Fibroblast of the aortic adventitia (primary cell): ENCODE data around the gene KYNU. TPM values are rescaled to one million over a fixed set of nuclear protein-coding genes. Genes with fewer than 3 reads are reported as not detected.

ENCODE experiments used
- DNase-seq: peaks from one replicate; pipeline ENCODE4 v3.0.0-alpha.2; 2010; ENCODE audit warnings: low read depth
- H3K4me3 ChIP-seq: 2 replicates; pipeline ENCODE4 v1.5.1; 2011; ENCODE audit warnings: low read depth, mild to moderate bottlenecking, control low read depth, low read length, moderate library complexity
- CTCF ChIP-seq: IDR thresholded peaks from 2 replicates; pipeline ENCODE4 v1.5.1; 2011; ENCODE audit warnings: mild to moderate bottlenecking, low read length, control low read depth, inconsistent platforms; ENCODE audit not compliant: insufficient read depth
- total RNA-seq: library from RNA; depleted of rRNA; stranded (reverse); fragments of >200 nt; gene quantifications from 2 replicates; pipeline ENCODE4 v1.2.3, GENCODE V29; 2012; ENCODE audit warnings: low replicate concordance

KYNU gene
- total RNA-seq, 1 donor: 1.3 TPM

GRCh38 chr2:142952793-142953494 is 75.5 kb downstream of the KYNU start:
- DNase-seq: no peak
- no peak overlapping the region for H3K4me3 ChIP-seq
- TF ChIP-seq CTCF: no peak

DNA sequence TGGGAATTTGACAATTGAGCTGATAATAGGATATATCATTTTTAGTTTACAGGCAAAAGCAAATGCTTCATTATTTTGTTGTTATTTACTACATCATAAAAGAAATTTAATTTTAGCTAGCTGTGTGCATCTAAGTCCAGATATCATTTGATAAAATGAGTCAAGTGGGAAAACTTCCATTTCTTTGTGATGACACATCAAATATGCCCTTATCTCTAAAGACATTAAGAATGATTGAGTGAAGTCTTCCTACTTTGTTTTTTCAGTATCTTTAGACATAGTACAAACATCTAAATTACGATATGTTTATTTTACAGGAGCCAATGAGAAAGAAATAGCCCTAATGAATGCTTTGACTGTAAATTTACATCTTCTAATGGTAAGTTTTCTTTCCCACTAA is 77.0 kb downstream of the KYNU start:
- no peak for DNase-seq
- H3K4me3 ChIP-seq: no peak overlapping the region
- no peak for TF ChIP-seq CTCF

DNA sequence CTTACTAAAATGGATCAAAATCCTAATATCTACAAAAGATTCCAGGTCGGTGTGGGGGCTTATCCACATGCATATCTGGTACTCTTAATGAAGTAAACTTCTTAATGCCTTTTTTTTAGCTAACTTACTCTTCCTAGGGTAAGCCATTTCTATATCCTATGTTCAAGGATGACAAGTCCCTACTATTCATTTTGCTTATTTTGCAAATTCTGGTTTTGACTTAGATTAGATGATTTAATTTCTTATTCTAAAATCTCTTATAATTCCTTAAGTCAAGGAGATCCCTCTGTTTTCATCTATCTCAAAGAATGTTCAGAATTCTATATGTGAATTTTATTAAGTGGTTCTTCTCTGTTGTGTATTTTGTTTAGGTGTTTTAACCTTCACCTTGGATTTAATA is 79.7 kb downstream of the KYNU start:
- TF ChIP-seq CTCF: no peak
- no peak overlapping the region for H3K4me3 ChIP-seq
- DNase-seq: no peak

GRCh38 chr2:142961202-142961601 is 83.7 kb downstream of the KYNU start:
- TF ChIP-seq CTCF: no peak
- H3K4me3 ChIP-seq: no peak overlapping the region
- no peak for DNase-seq

DNA sequence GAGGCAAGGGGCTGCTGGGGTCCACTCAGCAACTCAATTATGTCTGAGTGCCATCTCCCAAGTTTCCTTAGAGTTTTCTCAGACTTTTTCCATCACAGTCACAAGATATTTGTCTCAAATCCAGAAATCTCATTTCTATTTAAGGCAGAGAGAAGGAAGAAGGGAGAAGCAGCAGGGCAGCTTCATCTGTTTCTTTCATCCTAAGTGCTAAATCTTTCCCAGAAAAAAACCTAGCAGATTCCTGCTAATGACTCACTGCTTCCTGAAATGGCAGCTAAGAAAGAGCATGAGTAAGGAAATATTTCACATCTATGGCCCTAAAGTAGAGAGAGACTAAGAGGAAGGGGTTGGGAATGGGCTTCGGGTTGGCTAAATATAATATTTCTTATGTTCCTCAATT is 88.0 kb downstream of the KYNU start:
- peak; percentile 71 for DNase-seq
- no peak for TF ChIP-seq CTCF
- no peak overlapping the region for H3K4me3 ChIP-seq

- H3K4me3 ChIP-seq: no peak overlapping the region
- peak; percentile 42 for DNase-seq
- TF ChIP-seq CTCF: no peak
Observed at GRCh38 chr2:142966284-142966683, 88.8 kb downstream of the KYNU start.

DNA sequence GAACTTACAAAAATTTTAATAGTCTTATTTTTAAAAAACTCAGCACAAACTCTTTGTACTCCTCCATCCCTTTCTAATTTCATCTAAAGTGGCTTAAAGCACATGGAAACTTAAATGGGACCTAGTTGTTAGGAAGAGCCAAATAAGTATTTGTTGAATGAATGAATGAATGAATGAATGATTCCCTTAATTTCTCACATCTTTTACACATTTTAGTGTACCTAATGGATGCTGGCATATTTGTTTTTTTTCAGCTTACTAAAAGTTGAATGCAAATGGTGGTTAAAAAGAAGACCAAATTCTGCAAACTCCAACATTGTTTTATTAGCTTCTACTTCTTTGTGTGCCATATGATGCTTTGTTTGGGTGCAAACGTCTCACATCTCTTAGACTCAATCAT is 89.6 kb downstream of the KYNU start:
- TF ChIP-seq CTCF: no peak
- no peak for DNase-seq
- H3K4me3 ChIP-seq: no peak overlapping the region
